ENCODE data around the gene DDX46.

Gene DDX46

GRCh38 chr5:134784946-134785620 lies 26.5 kb downstream of the DDX46 start:
- DNase-seq (ENCODE audit: low read depth) = peak; percentile 86

GRCh38 chr5:134787692-134788091 lies 29.1 kb downstream of the DDX46 start:
- in situ Hi-C loops (cut with HindIII; ENCODE audit: low sequenced_read_pairs) = no loop called here

More at GRCh38 chr5:134784946-134785620, 26.5 kb downstream of the DDX46 start:
- no peak for TF ChIP-seq CTCF (IDR thresholded peaks at IDR 0.05; ENCODE audit: low read depth, low read length, missing control alignments)
- H3K4me3 ChIP-seq (ENCODE audit: low read depth, low read length) = no peak overlapping the region
- in situ Hi-C loops (cut with HindIII; ENCODE audit: low sequenced_read_pairs) = no loop called here

GRCh38 chr5:134791580-134791979 lies 33.0 kb downstream of the DDX46 start:
- DNase-seq (ENCODE audit: low read depth) = no peak
- in situ Hi-C loops (cut with HindIII; ENCODE audit: low sequenced_read_pairs) = no loop called here
- no peak overlapping the region for H3K4me3 ChIP-seq (ENCODE audit: low read depth, low read length)
- TF ChIP-seq CTCF (IDR thresholded peaks at IDR 0.05; ENCODE audit: low read depth, low read length, missing control alignments) = no peak

More at GRCh38 chr5:134787692-134788091, 29.1 kb downstream of the DDX46 start:
- DNase-seq (ENCODE audit: low read depth) = no peak
- TF ChIP-seq CTCF (IDR thresholded peaks at IDR 0.05; ENCODE audit: low read depth, low read length, missing control alignments) = no peak
- no peak overlapping the region for H3K4me3 ChIP-seq (ENCODE audit: low read depth, low read length)

- in situ Hi-C loops (cut with HindIII; ENCODE audit: low sequenced_read_pairs) = no loop called here
- no peak for DNase-seq (ENCODE audit: low read depth)
- no peak for TF ChIP-seq CTCF (IDR thresholded peaks at IDR 0.05; ENCODE audit: low read depth, low read length, missing control alignments)
- H3K4me3 ChIP-seq (ENCODE audit: low read depth, low read length) = no peak overlapping the region
Measured at GRCh38 chr5:134792286-134792685, 33.7 kb downstream of the DDX46 start.

GRCh38 chr5:134793111-134793510 lies 34.5 kb downstream of the DDX46 start:
- no peak for DNase-seq (ENCODE audit: low read depth)
- in situ Hi-C loops (cut with HindIII; ENCODE audit: low sequenced_read_pairs) = no loop called here
- no peak overlapping the region for H3K4me3 ChIP-seq (ENCODE audit: low read depth, low read length)
- no peak for TF ChIP-seq CTCF (IDR thresholded peaks at IDR 0.05; ENCODE audit: low read depth, low read length, missing control alignments)

- in situ Hi-C loops (cut with HindIII; ENCODE audit: low sequenced_read_pairs) = no loop called here
- H3K4me3 ChIP-seq (ENCODE audit: low read depth, low read length) = no peak overlapping the region
- DNase-seq (ENCODE audit: low read depth) = no peak
- TF ChIP-seq CTCF (IDR thresholded peaks at IDR 0.05; ENCODE audit: low read depth, low read length, missing control alignments) = no peak
Measured at GRCh38 chr5:134794082-134794481, 35.5 kb downstream of the DDX46 start.
